Measurements from ENCODE around the gene IL1RAPL2. TPM values are rescaled to one million over a fixed set of nuclear protein-coding genes. Genes with fewer than 3 reads are reported as not detected.

IL1RAPL2 gene
- total and polyA plus RNA-seq, 2 donors (not counting 3 experiments of a cell fraction or from before 2014, with no cell fraction given), result not detected

GRCh38 chrX:104806346-104806745, 240.3 kb downstream of the IL1RAPL2 start:
- FAIRE-seq, result no peak
- dilution Hi-C loops (cut with MboI; ENCODE audit: extremely low pct_ligation_motif_present, low sequenced_read_pairs), result no loop called here

More at GRCh38 chrX:104806346-104806745, 240.3 kb downstream of the IL1RAPL2 start:
- no peak overlapping the region for H3K27ac ChIP-seq (ENCODE audit: insufficient read depth, low read depth, low read length)
- no peak overlapping the region for H3K9ac ChIP-seq (replicated peaks; ENCODE audit: extremely low read depth, insufficient read depth, low read length)
- H3K27me3 ChIP-seq (ENCODE audit: control insufficient read depth in 2 of 2, insufficient read depth in 2 of 2, low read length in 2 of 2), result no peaks in the 10 kb centered on the region
- H4K20me1 ChIP-seq (replicated peaks; ENCODE audit: control insufficient read depth, extremely low read depth, insufficient read depth, low read length), result no peaks in the 10 kb centered on the region
- ChIA-PET POLR2A (no interaction called here), CTCF (no interaction called here)
- no peaks in the 10 kb centered on the region for H3K4me1 ChIP-seq (ENCODE audit: control insufficient read depth, extremely low read depth, insufficient read depth, low read length)
- intact Hi-C loops (cut with micrococcal nuclease), result no loop called here
- no peaks in the 10 kb centered on the region for H3K36me3 ChIP-seq (ENCODE audit: control insufficient read depth in 2 of 2, extremely low read depth in 1 of 2, insufficient read depth in 2 of 2, low read length in 2 of 2)
- H3K4me2 ChIP-seq (ENCODE audit: insufficient read depth, low read length), result no peak overlapping the region
- H2AFZ ChIP-seq (ENCODE audit: low read depth, low read length), result no peak overlapping the region
- BruUV-seq (replicated peaks), result no TSS peak
- H3K4me3 ChIP-seq (replicated peaks in 1 of 3; ENCODE audit: insufficient read depth in 1 of 3, low read depth in 1 of 3, low read length in 3 of 3), result no peak overlapping the region
- no peaks in the 10 kb centered on the region for H3K79me2 ChIP-seq (ENCODE audit: control insufficient read depth, insufficient read depth, low read length)
- DNase-seq (ENCODE audit: low read depth, low spot score), result no peak
- no peaks in the 10 kb centered on the region for H3K9me1 ChIP-seq (replicated peaks; ENCODE audit: control insufficient read depth, extremely low read depth, insufficient read depth, low read length)
- no peaks in the 10 kb centered on the region for H3K9me3 ChIP-seq (replicated peaks; ENCODE audit: control insufficient read depth, insufficient read depth, low read length)
- TF ChIP-seq MYC (IDR thresholded peaks at IDR 0.05; ENCODE audit: low read depth, low read length) (no peak), FOS (IDR thresholded peaks at IDR 0.05; ENCODE audit: borderline replicate concordance, insufficient read depth, low read length) (no peak), POLR2A (IDR thresholded peaks at IDR 0.05; ENCODE audit: low read depth, low read length) (no peak), MAX (IDR thresholded peaks at IDR 0.05; ENCODE audit: insufficient read depth, insufficient read length) (no peak), GATA2 (IDR thresholded peaks at IDR 0.05; ENCODE audit: insufficient read depth, insufficient read length, low read depth, low read length) (no peak), JUN (IDR thresholded peaks at IDR 0.05; ENCODE audit: borderline replicate concordance, insufficient read depth, insufficient read length, low read depth) (no peak), EZH2 (IDR thresholded peaks at IDR 0.05; ENCODE audit: borderline replicate concordance, low read depth, low read length, severe bottlenecking) (no peak), POLR2AphosphoS5 (IDR thresholded peaks at IDR 0.05; ENCODE audit: insufficient read depth, low read depth, low read length) (no peak)
- TF ChIP-seq, protein P1, sequence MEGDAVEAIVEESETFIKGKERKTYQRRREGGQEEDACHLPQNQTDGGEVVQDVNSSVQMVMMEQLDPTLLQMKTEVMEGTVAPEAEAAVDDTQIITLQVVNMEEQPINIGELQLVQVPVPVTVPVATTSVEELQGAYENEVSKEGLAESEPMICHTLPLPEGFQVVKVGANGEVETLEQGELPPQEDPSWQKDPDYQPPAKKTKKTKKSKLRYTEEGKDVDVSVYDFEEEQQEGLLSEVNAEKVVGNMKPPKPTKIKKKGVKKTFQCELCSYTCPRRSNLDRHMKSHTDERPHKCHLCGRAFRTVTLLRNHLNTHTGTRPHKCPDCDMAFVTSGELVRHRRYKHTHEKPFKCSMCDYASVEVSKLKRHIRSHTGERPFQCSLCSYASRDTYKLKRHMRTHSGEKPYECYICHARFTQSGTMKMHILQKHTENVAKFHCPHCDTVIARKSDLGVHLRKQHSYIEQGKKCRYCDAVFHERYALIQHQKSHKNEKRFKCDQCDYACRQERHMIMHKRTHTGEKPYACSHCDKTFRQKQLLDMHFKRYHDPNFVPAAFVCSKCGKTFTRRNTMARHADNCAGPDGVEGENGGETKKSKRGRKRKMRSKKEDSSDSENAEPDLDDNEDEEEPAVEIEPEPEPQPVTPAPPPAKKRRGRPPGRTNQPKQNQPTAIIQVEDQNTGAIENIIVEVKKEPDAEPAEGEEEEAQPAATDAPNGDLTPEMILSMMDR (IDR thresholded peaks at IDR 0.05; ENCODE audit: extremely low read depth in 1 of 2, insufficient read depth in 1 of 2, low read depth in 1 of 2, low read length in 2 of 2), result no peak
